HCEC 1CT (cell line): ENCODE data around the gene NRGN.

ENCODE experiments used
- DNase-seq: peaks from one replicate; pipeline ENCODE4 v3.0.0-alpha.2; 2017

The NRGN gene

DNA sequence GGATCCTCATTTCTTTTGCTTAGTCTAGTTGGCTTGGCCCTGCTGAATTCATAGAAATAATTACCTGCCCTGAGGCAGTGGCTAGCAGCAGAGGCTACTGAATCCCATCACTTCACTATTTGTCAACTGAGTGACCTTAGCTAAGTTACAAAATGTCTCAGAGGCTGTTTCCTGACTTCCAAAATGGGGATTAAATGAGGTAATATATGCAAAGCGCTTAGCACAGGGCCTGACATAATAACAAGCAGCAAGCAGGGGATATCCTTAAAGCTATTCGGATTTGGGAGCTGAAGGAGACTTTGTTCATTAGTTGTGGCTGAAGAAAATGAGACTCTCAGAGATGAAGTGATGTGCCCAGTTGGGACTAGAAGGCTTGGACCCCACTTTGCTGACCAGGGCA, 2.8 kb downstream of the NRGN start:
- no peak for DNase-seq

DNA sequence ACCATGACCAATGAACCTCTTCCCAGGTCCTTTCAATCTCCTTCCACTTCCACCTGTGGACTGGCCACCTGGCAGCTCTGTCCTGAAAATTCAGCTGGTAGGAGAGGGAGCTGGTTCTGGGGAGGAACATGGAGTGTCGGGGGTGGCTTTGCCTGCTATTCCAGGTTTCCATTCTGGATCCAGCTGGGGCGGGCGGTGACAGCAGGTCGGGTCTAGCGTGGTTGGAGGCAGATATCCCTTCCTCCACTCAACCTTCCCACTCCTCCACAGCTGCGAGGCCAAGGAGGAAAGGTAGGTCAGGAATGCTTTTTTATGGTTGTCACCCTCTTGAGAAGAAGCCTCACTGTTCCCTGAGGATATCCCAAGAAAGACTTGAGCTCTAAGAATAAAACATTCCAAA, 3.3 kb downstream of the NRGN start:
- DNase-seq: no peak

DNA sequence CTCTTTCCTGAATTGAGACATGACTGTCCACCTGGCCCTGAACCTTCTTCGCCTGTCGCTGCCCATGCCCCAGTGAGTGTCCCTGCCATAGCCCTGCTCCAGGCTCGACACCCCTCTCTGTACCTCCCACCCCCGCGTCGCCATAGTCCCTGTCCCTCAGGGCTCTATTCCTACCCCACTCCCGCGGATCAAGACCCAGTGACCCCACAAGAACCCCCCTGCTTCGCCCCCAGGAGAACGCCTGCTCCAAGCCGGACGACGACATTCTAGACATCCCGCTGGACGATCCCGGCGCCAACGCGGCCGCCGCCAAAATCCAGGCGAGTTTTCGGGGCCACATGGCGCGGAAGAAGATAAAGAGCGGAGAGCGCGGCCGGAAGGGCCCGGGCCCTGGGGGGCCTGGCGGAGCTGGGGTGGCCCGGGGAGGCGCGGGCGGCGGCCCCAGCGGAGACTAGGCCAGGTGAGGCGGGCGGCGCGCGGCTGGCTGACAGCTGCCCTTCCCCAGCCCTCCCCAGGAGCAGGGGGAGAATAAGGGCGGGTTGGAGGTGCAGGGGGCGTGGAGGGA, 5.6 kb downstream of the NRGN start:
- no peak for DNase-seq

DNA sequence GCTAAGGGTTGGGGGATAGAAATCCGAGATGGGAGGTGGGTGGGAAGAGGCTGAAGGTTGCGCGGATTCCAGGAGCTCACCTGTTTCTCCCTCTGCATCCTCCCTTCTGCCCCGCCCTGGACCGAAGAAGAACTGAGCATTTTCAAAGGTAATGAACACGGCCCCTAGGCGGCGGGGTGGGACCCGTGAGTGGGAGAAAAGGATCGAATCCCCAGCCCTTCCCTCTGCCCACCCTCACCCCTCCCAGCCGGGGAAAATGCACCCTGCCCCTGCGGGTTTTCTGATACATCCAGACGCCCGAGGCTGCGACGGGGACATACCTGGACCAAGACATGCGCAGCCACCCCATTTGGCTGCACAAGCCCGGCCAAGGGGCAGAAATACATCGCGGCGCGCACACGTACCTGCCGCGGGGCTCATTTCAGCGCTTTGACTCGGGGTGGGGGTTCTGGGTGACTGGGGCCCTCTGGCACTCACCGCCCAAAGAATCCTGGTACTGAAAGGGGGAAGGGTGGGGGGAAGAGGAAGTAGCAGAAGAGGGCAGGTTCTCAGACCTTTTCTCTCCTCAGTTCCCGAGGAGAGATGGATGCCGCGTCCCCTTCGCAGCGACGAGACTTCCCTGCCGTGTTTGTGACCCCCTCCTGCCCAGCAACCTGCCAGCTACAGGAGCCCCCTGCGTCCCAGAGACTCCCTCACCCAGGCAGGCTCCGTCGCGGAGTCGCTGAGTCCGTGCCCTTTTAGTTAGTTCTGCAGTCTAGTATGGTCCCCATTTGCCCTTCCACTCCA, 6.3 kb downstream of the NRGN start:
- no peak for DNase-seq

DNA sequence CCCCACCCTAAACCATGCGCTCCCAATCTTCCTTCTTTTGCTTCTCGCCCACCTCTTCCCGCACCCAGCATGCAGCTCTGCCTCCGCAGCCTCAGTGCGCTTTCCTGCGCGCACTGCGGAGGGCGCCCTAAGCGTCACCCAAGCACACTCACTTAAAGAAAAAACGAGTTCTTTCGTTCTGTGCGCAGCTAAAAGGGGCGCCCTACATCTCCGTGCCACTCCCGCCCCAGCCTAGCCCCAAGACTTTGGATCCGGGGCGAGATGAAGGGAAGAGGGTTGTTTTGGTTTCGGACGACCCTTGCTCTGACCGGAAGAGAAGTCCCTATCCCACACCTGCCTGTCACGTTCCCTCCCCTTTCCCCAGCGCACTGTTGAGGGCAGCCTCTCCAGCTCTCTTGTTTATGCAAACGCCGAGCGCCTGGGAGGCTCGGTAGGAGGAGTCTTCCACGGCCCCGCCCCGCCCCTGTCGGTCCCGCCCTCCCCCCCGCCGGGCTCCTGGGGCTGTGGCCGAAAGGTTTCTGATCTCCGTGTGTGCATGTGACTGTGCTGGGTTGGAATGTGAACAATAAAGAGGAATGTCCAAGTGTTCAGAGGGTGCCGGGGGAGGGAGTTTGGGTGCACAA, 7.0 kb downstream of the NRGN start:
- peak; percentile 92 for DNase-seq

DNA sequence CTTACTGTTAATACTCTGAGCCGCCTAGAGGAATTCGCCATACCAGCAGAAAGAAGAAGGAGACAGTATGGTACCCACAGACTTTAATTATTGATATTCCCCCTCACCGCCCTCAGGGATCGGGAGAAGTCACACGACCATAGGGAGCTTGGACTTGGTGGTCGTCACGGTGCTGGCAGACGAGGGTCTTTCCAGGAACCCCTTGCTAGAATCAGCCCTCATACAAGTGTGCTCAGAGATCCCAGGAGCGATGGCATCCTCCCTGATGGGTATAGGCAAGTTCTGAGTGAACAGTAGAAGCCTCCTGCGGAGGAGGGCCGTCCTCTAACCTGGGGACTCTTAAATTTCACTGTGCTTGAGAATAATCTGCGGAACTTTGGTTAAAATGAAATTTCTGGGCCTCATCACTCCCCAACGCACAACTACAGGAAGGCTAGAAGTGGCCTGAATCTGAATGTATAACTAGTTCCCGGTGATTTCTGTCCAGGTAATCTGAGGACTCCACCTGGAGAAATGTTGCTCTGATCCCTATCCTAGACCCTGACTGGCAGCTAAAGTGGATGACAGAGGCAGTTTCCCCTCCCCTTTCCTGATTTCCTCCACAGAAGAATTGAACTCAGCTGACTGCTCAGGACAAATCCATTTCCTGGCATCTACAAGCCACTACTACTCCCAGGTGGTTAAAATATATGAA, 7.8 kb downstream of the NRGN start:
- DNase-seq: no peak

DNA sequence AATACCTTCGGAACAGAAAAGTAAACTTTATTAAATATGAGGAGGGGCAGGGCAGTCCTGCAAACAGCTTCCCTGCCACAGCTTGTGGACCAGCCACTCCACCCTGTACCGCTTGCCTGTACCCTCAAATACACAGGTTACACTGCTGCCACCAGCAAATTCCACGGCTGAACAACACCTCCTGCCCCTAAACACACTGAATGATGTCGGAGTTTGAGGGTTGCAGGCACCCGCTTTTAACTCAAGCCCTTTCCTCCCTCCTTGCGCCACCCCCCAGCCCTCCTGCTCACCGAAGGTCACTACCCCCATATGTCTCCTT, 8.3 kb downstream of the NRGN start:
- DNase-seq: no peak

DNA sequence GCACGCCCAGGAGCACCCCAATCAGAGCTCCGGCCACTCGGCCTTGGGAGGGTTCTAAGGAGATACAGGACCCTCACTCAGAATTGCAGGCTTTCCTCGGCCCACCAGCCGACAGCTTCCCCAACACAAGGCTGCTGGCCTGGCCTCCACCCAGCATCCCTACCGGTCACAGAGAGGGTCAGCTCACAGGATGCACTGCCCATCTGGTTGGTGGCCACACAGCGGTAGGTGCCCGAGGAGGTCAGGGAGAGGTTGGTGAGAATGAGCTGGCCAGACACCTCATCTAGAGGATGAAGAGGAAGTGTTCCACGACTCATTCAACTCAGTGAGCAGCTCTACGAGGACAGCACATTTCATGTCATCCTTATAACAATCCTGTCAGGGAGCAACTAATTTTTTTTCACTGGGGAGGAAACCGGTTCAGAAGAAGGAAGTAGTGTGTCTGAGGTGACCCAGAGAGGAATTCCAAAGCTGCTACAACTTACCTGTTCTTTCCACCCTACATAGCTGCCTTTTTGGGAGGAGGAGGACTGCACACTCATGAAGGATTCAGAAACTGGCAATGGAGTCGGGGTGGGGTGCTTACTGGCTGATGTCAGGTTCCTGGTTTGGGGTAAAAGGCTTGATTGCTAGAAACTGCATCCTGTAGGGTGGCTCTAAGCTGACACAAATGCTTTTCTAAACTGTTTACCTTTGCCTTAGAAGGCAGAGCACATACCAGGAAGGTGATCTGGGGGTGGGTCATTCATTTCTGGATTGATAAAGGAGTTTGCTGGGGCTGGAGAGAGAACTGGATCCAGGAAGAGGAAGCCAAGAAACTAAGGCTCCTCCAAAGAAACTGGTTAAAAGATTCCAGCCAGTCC, 9.0 kb downstream of the NRGN start:
- DNase-seq: peak; percentile 61

DNA sequence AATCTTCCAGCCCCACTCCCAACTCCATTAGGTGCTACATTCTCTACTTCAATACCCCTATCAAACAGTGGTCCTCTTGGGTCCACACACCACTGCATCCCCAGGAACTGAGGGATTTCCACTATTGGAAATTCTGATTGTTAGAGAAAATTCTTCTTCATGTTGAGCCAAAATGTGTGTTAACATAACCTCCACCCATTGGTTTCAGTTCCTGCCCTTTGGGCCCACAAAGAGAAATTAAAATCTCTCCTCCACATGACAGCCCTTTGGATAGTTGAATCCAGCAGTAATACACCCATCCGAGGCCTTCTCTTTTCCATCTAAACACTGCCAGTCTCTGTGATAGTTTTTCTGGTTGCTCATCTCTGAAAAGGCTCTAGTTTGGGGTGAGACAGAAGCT, 10.2 kb downstream of the NRGN start:
- no peak for DNase-seq

DNA sequence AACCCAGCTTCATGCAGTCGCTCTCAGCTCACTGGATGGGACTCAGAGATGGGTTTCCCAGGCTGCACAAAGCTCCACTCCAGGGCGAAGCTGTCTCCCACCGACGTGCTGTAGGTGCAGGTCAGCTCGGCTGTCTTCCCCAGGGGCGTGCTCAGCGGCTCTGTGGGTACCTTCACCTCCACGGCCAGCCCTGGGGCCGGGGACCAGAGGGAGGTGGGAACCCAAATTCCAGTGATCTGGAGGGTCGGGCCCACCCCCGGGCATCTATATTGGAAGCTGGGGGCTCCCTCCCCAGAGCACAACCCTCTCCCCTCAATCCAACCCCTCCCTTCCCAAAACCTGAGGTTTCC, 11.6 kb downstream of the NRGN start:
- DNase-seq: no peak

DNA sequence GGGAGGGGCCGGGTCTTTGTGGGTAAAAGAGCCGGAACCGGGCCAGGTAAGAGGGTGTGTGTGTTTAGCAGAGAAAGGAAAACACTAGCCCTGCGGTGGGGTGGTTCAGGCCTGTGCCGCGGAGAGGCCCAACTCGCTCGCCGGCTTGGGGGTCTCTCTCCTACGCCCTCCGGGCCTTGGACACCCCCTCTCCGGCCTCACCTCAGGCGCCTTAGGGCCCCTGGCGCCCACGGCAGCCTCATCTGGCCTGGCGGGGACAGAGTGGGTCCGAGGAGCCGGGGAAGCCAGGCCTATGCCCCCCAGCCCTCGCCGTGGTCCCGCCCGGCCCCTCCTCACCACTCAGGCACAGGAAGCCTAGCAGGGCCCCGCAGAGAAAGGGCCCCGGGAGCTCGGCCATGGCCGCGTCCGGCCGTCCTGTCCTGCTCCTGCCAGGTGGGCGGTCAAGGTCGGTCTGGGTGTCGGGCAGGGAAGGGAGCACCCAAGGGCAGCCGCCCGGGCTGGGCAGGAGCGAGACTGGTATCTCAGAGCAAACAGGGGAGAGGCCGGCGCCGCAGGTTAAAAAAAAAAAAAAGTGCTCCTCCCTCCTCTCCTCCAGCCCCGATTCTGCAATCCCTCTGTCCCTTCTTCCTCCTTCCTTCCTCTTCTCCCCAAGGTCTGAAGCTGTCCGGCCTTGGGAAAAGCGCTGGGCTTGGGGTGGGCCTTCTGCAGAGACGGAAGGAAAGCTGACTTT, 12.2 kb downstream of the NRGN start, which contains the start of gene VSIG2:
Gene VSIG2, minus strand, starts transcription at position 515 of the 730 bp plus-strand sequence. Its CDS starts 118 bp downstream, at position 397.
- DNase-seq: no peak

DNA sequence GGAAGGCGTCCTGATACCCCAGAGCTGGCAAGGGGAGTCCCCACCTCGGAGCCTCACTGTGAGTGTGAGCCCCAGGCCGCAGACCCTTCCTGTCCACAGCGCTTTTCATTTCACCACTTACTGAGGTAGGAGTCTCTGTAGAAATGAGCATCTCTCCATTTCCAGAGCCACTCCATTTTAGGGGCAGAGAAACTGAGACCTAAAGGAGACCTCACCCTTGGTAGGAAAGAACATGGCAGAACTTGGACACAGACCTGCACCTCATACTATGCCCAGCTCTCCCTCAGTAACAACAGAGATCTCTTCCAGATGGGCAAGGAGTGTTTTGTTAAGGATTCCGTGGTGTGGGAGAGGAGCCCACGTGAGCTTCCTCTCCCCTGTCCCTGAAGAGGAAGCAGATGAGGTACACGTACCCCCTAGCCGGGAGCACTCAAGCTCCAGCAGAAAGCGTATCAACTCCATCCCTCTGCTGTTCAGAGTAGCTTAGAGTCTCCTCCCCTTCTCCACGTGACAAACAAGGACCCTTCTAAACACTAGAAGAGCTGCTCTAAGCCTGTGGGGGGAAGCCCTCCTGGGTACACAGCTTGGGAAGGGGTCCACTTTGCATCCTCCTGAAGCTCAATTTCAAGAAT, 12.8 kb downstream of the NRGN start:
- DNase-seq: no peak

DNA sequence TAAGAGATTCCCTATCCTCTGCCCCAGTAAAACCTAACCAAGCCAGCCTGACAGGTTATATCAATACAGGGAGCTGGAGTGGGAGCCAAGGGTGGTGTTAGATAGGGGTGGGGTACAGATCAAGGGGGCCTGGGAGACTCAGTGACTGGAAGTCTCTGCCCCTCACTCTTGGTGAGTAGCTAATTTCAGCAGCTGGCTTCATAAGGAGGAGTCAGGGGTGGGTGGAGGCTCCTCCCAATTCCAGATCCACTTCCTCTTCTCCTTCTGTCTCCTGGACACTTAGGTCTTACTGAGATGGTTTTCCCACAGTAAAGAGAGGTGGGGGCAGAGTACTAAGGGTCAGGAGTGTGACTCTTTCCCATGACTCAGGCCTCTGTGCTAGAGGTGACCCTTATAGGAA, 13.5 kb downstream of the NRGN start:
- no peak for DNase-seq

DNA sequence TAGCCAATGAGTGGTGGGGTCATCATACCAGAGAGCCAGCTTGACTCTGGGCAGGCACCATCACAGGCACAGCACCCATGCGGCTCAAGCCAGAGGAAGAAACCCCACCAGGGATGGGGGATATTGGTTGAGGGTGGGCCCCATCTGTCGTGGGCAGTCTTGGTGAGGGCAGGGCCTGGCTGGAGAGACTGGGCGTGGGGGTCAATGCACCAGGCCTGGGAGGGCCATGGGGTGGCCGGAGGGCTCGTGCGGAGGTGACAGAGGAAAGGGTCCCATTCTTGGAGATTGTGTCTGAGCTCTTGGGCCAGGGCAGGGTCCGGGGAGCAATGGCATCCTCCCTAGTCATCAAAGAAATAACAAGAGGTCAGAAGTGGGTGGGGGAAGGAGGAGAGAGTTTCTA, 13.9 kb downstream of the NRGN start:
- no peak for DNase-seq

DNA sequence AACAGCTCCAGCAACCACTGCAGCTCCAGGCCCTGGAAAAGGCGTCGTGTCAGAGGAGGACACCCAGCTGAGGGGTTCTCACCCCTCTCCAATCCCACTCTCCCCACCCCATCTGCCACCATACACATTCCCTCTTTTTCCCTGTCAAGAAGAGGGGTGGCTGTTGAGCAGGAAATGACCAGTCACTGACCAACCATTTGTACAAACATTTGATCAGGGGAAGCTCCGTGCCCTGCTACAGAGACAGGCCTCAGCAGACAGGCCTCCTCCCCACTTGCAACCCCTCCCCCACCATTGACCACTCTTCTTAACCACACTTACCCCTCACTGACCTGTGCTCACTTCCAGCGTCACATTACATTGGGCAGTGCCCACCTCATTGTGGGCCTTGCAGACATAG, 14.6 kb downstream of the NRGN start:
- peak; percentile 42 for DNase-seq

DNA sequence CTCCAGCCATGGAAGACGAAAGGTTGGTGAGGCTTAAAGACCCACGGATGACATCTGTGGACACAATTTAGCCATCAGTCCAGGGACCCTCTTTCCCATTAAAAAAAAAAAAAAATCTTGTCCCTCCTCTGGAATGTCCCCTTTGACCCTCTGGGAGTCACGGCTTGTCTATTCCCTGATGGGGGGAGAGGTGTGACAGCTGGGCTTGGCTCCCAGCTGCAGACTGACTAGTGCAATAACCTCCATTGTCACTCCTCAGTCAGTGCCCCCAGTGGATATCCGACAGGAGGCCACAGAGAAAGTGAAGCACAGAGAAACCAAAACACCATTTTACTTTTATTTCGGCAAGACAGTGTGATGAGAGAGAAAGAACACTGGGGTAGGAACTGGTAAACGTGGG, 15.0 kb downstream of the NRGN start:
- DNase-seq: no peak

DNA sequence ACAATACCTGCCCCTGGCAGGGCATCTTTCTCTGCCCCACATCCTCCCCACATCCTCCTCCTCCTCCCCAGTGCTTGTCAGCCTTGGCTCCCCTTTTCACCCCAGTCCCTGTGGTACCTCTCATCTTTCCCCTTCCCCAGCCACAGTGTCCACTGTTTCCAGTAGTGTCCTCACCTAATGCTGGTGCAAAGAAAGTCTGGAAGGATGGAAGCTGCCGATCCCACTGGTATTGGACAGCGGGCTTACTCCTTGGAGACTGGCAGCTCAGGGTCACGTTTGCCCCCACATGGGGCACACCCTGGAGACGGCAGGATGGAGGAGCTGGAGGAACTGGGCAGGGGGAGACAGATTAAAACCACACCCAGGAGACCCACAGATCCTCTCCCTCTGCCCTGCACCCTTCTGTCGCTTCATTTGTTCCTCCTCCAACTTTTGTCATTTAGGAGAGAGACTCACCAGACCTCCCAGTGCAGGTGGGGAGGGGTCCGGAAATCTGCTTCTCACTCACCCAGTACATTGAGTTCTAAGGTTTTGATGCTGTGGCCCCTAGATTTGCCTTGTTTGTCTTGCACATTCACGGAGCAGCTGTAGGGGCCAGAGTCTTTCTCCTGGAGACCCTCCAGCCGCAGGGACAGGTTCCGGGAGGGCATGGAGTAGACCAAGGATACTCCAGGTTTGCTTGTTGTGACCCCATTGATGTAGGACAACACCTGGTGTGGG, 16.5 kb downstream of the NRGN start:
- DNase-seq: no peak

DNA sequence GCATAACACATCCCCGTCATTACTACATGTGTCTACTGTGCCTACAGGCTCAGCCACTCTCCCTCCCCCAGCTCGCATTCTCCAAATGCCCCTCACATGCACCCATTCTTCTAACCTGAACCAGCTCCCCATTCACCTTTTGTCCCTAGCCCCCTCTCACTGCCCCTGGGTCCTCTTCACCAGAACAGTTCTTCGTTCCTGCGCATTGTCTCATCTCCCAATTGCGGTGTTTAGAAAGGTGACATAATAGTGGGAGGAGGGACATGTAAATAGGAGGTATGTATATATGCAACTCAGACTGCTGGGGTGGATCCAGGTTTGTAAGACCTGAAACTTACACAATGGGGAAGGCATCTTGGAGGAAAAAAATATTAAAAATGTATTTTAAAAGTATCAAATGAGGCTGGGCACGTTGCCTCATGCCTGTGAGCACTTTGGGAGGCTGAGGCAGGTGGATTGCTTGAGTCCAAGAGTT, 17.0 kb downstream of the NRGN start:
- no peak for DNase-seq

DNA sequence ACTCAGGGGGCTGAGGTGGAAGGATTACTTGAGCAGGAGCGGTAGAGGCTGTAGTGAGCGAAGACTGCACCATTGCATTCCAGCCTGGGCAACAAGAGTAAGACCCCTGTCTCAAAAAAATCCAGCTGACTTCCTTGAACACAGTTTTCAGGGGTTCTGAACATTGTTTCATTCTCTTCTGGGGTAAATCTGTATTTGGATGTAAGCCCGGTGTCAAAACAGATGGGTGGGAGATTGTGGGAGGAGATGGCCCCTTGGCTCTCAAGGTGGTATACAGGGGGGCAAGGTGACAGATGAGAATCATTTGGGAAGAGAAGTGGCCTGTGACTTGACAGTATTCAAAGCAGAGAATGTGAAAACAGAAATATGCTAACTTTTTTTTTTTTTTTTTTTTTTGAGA, 17.6 kb downstream of the NRGN start:
- DNase-seq: no peak

DNA sequence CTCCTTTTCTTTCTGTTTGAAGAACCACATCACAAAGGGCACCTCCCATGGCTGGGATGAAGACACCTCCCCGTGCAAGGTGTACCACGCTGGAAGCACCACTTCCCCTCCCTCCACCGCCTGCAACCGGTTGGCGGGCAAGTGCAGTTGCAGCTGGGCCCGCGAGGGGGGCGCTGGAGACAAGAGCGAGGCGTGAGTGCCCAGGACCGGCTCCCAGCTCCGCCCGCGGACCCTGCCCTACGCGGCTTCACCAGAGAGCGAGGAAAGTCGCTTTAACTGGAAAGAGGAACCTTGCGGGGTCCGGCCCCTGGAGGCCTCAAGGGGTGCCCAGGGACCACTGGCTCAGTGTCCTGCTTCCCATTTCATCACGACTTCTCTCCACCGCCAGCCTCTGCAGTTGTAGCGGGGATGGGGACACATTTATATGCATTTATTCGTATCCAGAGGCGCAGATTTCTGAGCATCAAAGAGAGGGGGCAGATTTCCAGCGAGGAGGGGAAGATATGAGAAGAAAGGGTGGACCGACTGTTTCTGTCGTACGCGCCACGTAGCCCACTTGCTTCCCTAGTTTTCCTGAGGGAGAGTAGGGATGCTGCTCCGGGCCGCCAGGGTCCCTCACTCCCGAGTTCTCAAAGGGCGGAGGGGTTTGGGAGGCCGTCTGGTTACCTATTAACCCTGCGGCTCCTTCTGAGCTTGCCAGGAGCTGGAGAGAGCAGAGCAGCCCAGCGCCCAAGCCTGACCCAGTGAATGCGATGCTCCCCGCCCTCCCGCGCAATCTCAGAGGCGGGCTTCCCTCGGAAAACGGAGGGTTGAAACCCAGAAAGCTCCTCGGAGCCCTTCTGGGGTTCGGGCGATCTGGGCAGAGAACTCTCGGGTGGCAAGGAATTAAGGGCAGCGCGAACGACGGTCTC, 18.9 kb downstream of the NRGN start:
- peak; percentile 77 for DNase-seq
